Measurements from ENCODE around the gene DAZ1.
"Not testable (repeated sequence)": the region's sequence is repeated elsewhere in the genome, so short reads cannot be mapped to it uniquely, and the experiment has no call there.

The DAZ1 gene

DNA sequence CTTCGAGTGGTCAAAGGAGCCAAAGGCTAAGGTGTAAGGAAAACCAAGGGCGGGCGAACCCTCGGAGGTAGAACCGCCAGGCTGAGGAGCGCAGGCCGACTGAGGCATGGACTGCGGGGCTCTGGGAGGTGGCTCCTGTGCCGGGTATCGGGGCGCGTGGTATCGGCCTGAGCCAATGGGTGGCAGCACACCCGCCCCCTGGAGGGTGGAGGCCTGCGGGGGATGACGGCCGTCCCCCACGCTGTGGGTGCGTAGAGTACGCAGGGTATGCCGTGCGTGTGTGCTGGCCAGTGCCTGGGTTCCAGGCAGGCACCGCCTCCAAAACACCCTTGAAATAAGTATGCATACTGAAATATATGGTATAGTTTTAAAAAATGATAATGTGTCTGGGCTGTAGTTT lies at the start of gene DAZ1:
Gene DAZ1 (minus strand): TSS at position 101 of the 400 bp plus-strand sequence. CDS start 208 bp downstream, outside the sequence.
- DNase-seq, result not testable (repeated sequence)

GRCh38 chrY:23219233-23219632 lies 20.4 kb upstream of the DAZ1 start, which contains the start of gene DAZ2:
Gene DAZ2, plus strand, starts transcription at chrY:23219533. Its CDS starts 208 bp downstream, at chrY:23219741.
- DNase-seq, result not testable (repeated sequence)

DNA sequence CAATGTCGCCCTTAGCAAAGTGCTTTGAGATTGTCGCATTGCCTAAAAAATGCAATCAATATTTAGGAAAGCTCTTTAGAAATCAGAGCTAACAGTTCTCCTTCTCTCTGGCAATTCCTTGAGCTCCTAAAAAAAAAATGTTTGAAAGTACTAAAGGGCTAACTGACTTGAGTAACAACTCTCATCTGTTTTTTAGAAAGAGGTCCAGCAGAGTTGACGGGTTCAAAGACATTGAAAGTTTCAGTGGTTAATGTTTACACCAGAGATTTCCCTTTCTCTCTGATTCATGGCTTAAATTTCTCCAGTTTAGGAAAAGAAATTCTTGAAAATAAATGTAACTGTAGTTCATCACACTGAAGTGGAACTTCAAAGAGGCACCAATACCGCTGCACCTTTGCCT lies 11.9 kb upstream of the DAZ1 start:
- DNase-seq, result not testable (repeated sequence)

- DNase-seq, result not testable (repeated sequence)
These were observed 11.1 kb upstream of the DAZ1 start for GRCh38 chrY:23209802-23210495.

DNA sequence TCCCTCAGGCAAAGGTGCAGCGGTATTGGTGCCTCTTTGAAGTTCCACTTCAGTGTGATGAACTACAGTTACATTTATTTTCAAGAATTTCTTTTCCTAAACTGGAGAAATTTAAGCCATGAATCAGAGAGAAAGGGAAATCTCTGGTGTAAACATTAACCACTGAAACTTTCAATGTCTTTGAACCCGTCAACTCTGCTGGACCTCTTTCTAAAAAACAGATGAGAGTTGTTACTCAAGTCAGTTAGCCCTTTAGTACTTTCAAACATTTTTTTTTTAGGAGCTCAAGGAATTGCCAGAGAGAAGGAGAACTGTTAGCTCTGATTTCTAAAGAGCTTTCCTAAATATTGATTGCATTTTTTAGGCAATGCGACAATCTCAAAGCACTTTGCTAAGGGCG lies 8.6 kb upstream of the DAZ1 start:
- not testable (repeated sequence) for DNase-seq

Measured in fibroblast of upper back skin (primary cell).